C4-2B (cell line): ENCODE measurements around the gene SGPL1.
"Not testable (repeated sequence)": the region's sequence is repeated elsewhere in the genome, so short reads cannot be mapped to it uniquely, and the experiment has no call there.

ENCODE experiments used
- CTCF ChIP-seq: fragments of 450-650 bp; conservative IDR thresholded peaks from 2 replicates; pipeline ENCODE4 v1.5.1; 2017; ENCODE audit warnings: mild to moderate bottlenecking
- ZFX ChIP-seq: fragments of 450-650 bp; IDR thresholded peaks from 2 replicates; pipeline ENCODE4 v1.6.1; 2017

- TF ChIP-seq CTCF, ZFX: not testable (repeated sequence)
Observed at GRCh38 chr10:70770516-70770915, 45.2 kb upstream of the SGPL1 start.
